Stimulated activated CD8-positive, alpha-beta memory T cell treated with anti-CD3 and anti-CD28 coated beads, Interleukin-2, amount 100 ng/mL, for 1 hour (primary cell): ENCODE data around the gene PLCB4.

Source experiments
- DNase-seq, 2 donors: peaks; one replicate each; pipeline ENCODE4 v3.0.0-alpha.2; 2020; ENCODE audit warnings: low read depth in 2 of 2

PLCB4 gene

GRCh38 chr20:9061434-9061833 is 7.5 kb upstream of the PLCB4 start:
- no peak for DNase-seq

- no peak for DNase-seq
These were observed 6.8 kb upstream of the PLCB4 start for GRCh38 chr20:9062066-9062465.

- no peak for DNase-seq
These were observed 2.7 kb upstream of the PLCB4 start for GRCh38 chr20:9066191-9066590.

GRCh38 chr20:9068233-9068801 is 570 bp upstream of the PLCB4 start:
- DNase-seq: no peak

GRCh38 chr20:9070304-9070703 is 1.4 kb downstream of the PLCB4 start:
- no peak for DNase-seq

- DNase-seq: no peak
These were observed 3.3 kb downstream of the PLCB4 start for GRCh38 chr20:9071976-9072726.

GRCh38 chr20:9072861-9073500 is 4.1 kb downstream of the PLCB4 start:
- no peak for DNase-seq

- no peak for DNase-seq
These were observed 6.6 kb downstream of the PLCB4 start for GRCh38 chr20:9075264-9076095.

GRCh38 chr20:9076440-9076839 is 7.6 kb downstream of the PLCB4 start:
- no peak for DNase-seq

GRCh38 chr20:9078826-9079731 is 10.2 kb downstream of the PLCB4 start:
- DNase-seq: no peak

GRCh38 chr20:9081423-9081966 is 12.6 kb downstream of the PLCB4 start:
- DNase-seq: no peak

GRCh38 chr20:9082741-9083140 is 13.9 kb downstream of the PLCB4 start:
- no peak for DNase-seq

GRCh38 chr20:9087531-9088217 is 18.8 kb downstream of the PLCB4 start:
- DNase-seq: no peak

- no peak for DNase-seq
These were observed 19.7 kb downstream of the PLCB4 start for GRCh38 chr20:9088556-9088955.

GRCh38 chr20:9092113-9092512 is 23.2 kb downstream of the PLCB4 start:
- no peak for DNase-seq

GRCh38 chr20:9092655-9093054 is 23.8 kb downstream of the PLCB4 start:
- DNase-seq: no peak

GRCh38 chr20:9093218-9093957 is 24.5 kb downstream of the PLCB4 start:
- no peak for DNase-seq

- DNase-seq: no peak
These were observed 30.5 kb downstream of the PLCB4 start for GRCh38 chr20:9099372-9099771.

- no peak for DNase-seq
These were observed 31.8 kb downstream of the PLCB4 start for GRCh38 chr20:9100691-9101090.

- no peak for DNase-seq
These were observed 33.6 kb downstream of the PLCB4 start for GRCh38 chr20:9102456-9102855.
